Ammon's horn (tissue), 1 donor: ENCODE measurements around the gene FZD10.

Experiments
- DNase-seq: peaks from one replicate; pipeline ENCODE4 v3.0.0-alpha.2; 2016; ENCODE audit warnings: low spot score

The FZD10 gene

GRCh38 chr12:130179621-130180020 lies 17.4 kb downstream of the FZD10 start:
- DNase-seq, result no peak

- DNase-seq, result no peak
These were observed 18.9 kb downstream of the FZD10 start for GRCh38 chr12:130181211-130181610.

GRCh38 chr12:130183585-130184370 lies 21.5 kb downstream of the FZD10 start:
- no peak for DNase-seq

- DNase-seq, result no peak
These were observed 22.3 kb downstream of the FZD10 start for GRCh38 chr12:130184404-130185090.

GRCh38 chr12:130185455-130186391 lies 23.5 kb downstream of the FZD10 start:
- no peak for DNase-seq

- no peak for DNase-seq
These were observed 24.5 kb downstream of the FZD10 start for GRCh38 chr12:130186651-130187268.

- DNase-seq, result no peak
These were observed 30.5 kb downstream of the FZD10 start for GRCh38 chr12:130192642-130193345.

GRCh38 chr12:130194154-130194553 lies 31.9 kb downstream of the FZD10 start:
- DNase-seq, result no peak

GRCh38 chr12:130195369-130195768 lies 33.1 kb downstream of the FZD10 start:
- DNase-seq, result no peak

- DNase-seq, result no peak
These were observed 33.5 kb downstream of the FZD10 start for GRCh38 chr12:130195776-130196175.

- DNase-seq, result no peak
These were observed 34.6 kb downstream of the FZD10 start for GRCh38 chr12:130196827-130197226.

GRCh38 chr12:130198026-130198662 lies 35.9 kb downstream of the FZD10 start:
- no peak for DNase-seq

- no peak for DNase-seq
These were observed 36.4 kb downstream of the FZD10 start for GRCh38 chr12:130198663-130199060.

GRCh38 chr12:130199581-130200390 lies 37.5 kb downstream of the FZD10 start:
- no peak for DNase-seq

- no peak for DNase-seq
These were observed 38.2 kb downstream of the FZD10 start for GRCh38 chr12:130200445-130200844.

- DNase-seq, result no peak
These were observed 38.8 kb downstream of the FZD10 start for GRCh38 chr12:130201037-130201436.

GRCh38 chr12:130202201-130202600 lies 39.9 kb downstream of the FZD10 start:
- no peak for DNase-seq

GRCh38 chr12:130203151-130203550 lies 40.9 kb downstream of the FZD10 start:
- no peak for DNase-seq

GRCh38 chr12:130204541-130204953 lies 42.3 kb downstream of the FZD10 start:
- DNase-seq, result no peak

- DNase-seq, result no peak
These were observed 43.2 kb downstream of the FZD10 start for GRCh38 chr12:130205495-130205894.
